H1 (cell line): ENCODE data around the gene PLXNA4. TPM values are rescaled to one million over a fixed set of nuclear protein-coding genes. Genes with fewer than 3 reads are reported as not detected.

Experiments
- CTCF ChIA-PET: fragments of 300-600 bp; sonication (Branson Sonifier 250); formaldehyde crosslinking; loops from one replicate; lab custom pipeline; 2021; ENCODE audit not compliant: partially characterized antibody; lab: Charles Lee
- POLR2A ChIA-PET: fragments of 300-600 bp; sonication (Branson Sonifier 250); formaldehyde crosslinking; loops from one replicate; lab custom pipeline; 2021; ENCODE audit warnings: inconsistent platforms; ENCODE audit not compliant: partially characterized antibody; lab: Charles Lee
- DNase-seq, 2 experiments: peaks; one replicate each; pipeline versions ENCODE4 v3.0.0 to v3.0.0-alpha.2; 2010 to 2022; ENCODE audit warnings: low spot score in 2 of 2, low read depth in 1 of 2, mixed read lengths in 1 of 2
- FAIRE-seq: peaks from 2 replicates; lab custom pipeline; 2011; peaks lifted over from hg19 to GRCh38; lab: Jason Lieb, UNC
- H2AFZ ChIP-seq: 2 replicates; pipeline ENCODE4 v1.8.1; 2012; ENCODE audit warnings: low read length, inconsistent platforms
- H2AK5ac ChIP-seq: 2 replicates; pipeline ENCODE4 v1.6.1; 2013; ENCODE audit warnings: low read depth, low read length
- H2BK120ac ChIP-seq: replicated peaks from 2 replicates; pipeline ENCODE3; 2013; ENCODE audit warnings: low read depth, low read length, inconsistent platforms
- H2BK12ac ChIP-seq: 2 replicates; pipeline ENCODE4 v1.6.1; 2013; ENCODE audit warnings: low read depth, low read length
- H2BK15ac ChIP-seq: 2 replicates; pipeline ENCODE4 v1.6.1; 2013; ENCODE audit warnings: low read length
- H2BK20ac ChIP-seq: 2 replicates; pipeline ENCODE4 v1.6.1; 2013; ENCODE audit warnings: low read length
- H2BK5ac ChIP-seq: 2 replicates; pipeline ENCODE4 v1.6.1; 2013; ENCODE audit warnings: low read depth, low read length
- H3K14ac ChIP-seq: 2 replicates; pipeline ENCODE4 v1.6.1; 2013; ENCODE audit warnings: inconsistent platforms; ENCODE audit not compliant: insufficient read length
- H3K18ac ChIP-seq: 2 replicates; pipeline ENCODE4 v1.6.1; 2013; ENCODE audit warnings: low read length; ENCODE audit errors: extremely low read depth
- H3K23ac ChIP-seq: 2 replicates; pipeline ENCODE4 v1.6.1; 2013; ENCODE audit warnings: inconsistent platforms; ENCODE audit not compliant: insufficient read length
- H3K23me2 ChIP-seq: 2 replicates; pipeline ENCODE4 v1.6.1; 2013; ENCODE audit warnings: low read depth, low read length
- H3K27ac ChIP-seq: 2 replicates; pipeline ENCODE4 v1.6.1; 2011; ENCODE audit warnings: low read depth, low read length, inconsistent platforms
- H3K27me3 ChIP-seq, 4 experiments: replicated peaks in 1 of 4; 1 replicate in 1 of 4; 2 replicates in 3 of 4; pipeline versions ENCODE4 v1.6.1 to v1.8.1; 2011 to 2013; ENCODE audit warnings: low read length in 3 of 4, mild to moderate bottlenecking in 3 of 4, inconsistent platforms in 2 of 4, mixed read lengths in 2 of 4, moderate library complexity in 1 of 4; ENCODE audit not compliant: control insufficient read depth in 3 of 4, insufficient read depth in 3 of 4; ENCODE audit errors: extremely low read depth in 1 of 4
- H3K36me3 ChIP-seq, 4 experiments: 2 replicates each; pipeline versions ENCODE4 v1.6.1 to v1.8.1; 2011 to 2013; ENCODE audit warnings: mild to moderate bottlenecking in 4 of 4, low read length in 3 of 4, moderate library complexity in 2 of 4, control low read depth in 1 of 4, inconsistent platforms in 1 of 4; ENCODE audit not compliant: insufficient read depth in 4 of 4, control insufficient read depth in 2 of 4
- H3K4ac ChIP-seq: replicated peaks from 2 replicates; pipeline ENCODE3; 2013; ENCODE audit warnings: low read length, low read depth, mixed read lengths, inconsistent platforms; ENCODE audit not compliant: insufficient read length
- H3K4me1 ChIP-seq, 4 experiments: replicated peaks in 1 of 4; 1 replicate in 1 of 4; 2 replicates in 3 of 4; pipeline versions ENCODE4 v1.6.1 to v1.8.1; 2011 to 2013; ENCODE audit warnings: low read length in 3 of 4, inconsistent platforms in 2 of 4, mixed read lengths in 1 of 4; ENCODE audit not compliant: insufficient read depth in 4 of 4, control insufficient read depth in 3 of 4
- H3K4me2 ChIP-seq, 2 experiments: 2 replicates each; pipeline versions ENCODE4 v1.6.1 to v1.8.1; 2011 to 2013; ENCODE audit warnings: low read depth in 2 of 2, low read length in 2 of 2, control low read depth in 1 of 2, inconsistent platforms in 1 of 2, mild to moderate bottlenecking in 1 of 2; ENCODE audit not compliant: insufficient read depth in 1 of 2
- H3K4me3 ChIP-seq, 4 experiments: fragments of 200-600, 300-600 bp in 1 of 4; sonication (generic), shearing (Covaris generic), sonication (Bioruptor Twin) in 1 of 4; 2 replicates each; pipeline versions ENCODE4 v1.5.1 to v1.8.1; 2011 to 2016; ENCODE audit warnings: low read length in 4 of 4, low read depth in 3 of 4, control low read depth in 2 of 4, inconsistent platforms in 2 of 4, mild to moderate bottlenecking in 2 of 4, mixed read lengths in 1 of 4, moderate library complexity in 1 of 4; ENCODE audit not compliant: insufficient read depth in 2 of 4; ENCODE audit errors: extremely low read depth in 1 of 4
- H3K56ac ChIP-seq: replicated peaks from 2 replicates; pipeline ENCODE3; 2013; ENCODE audit warnings: low read depth, mild to moderate bottlenecking, mixed read lengths, low read length, inconsistent platforms; ENCODE audit not compliant: insufficient read length
- H3K79me1 ChIP-seq: 2 replicates; pipeline ENCODE4 v1.6.1; 2013; ENCODE audit warnings: low read depth, low read length, control low read depth
- H3K79me2 ChIP-seq, 2 experiments: 2 replicates each; pipeline versions ENCODE4 v1.6.1 to v1.8.1; 2012 to 2013; ENCODE audit warnings: low read length in 2 of 2, mild to moderate bottlenecking in 2 of 2, inconsistent platforms in 1 of 2; ENCODE audit not compliant: insufficient read depth in 2 of 2, control insufficient read depth in 1 of 2
- H3K9ac ChIP-seq, 4 experiments: replicated peaks in 1 of 4; 1 replicate in 1 of 4; 2 replicates in 3 of 4; pipeline versions ENCODE4 v1.6.1 to v1.8.1; 2011 to 2013; ENCODE audit warnings: low read depth in 3 of 4, low read length in 3 of 4, control low read depth in 2 of 4, mild to moderate bottlenecking in 2 of 4, moderate library complexity in 2 of 4, inconsistent platforms in 1 of 4; ENCODE audit errors: extremely low read depth in 1 of 4
- H3K9me3 ChIP-seq, 2 experiments: 2 replicates each; pipeline versions ENCODE4 v1.6.1 to v1.8.1; 2012 to 2013; ENCODE audit warnings: mild to moderate bottlenecking in 2 of 2, moderate library complexity in 2 of 2, control low read depth in 1 of 2, inconsistent platforms in 1 of 2, low read depth in 1 of 2, low read length in 1 of 2, mixed read lengths in 1 of 2; ENCODE audit not compliant: insufficient read depth in 2 of 2
- H4K20me1 ChIP-seq, 2 experiments: replicated peaks in 1 of 2; 2 replicates each; pipeline versions ENCODE3 to v1.8.1; 2011 to 2013; ENCODE audit warnings: inconsistent platforms in 2 of 2, low read length in 2 of 2, mild to moderate bottlenecking in 1 of 2; ENCODE audit not compliant: insufficient read depth in 2 of 2, control insufficient read depth in 1 of 2
- H4K5ac ChIP-seq: 2 replicates; pipeline ENCODE4 v1.6.1; 2013; ENCODE audit warnings: low read length, low read depth, mixed read lengths, inconsistent platforms; ENCODE audit not compliant: insufficient read length
- H4K8ac ChIP-seq: 2 replicates; pipeline ENCODE4 v1.8.0; 2013; ENCODE audit warnings: mild to moderate bottlenecking, moderate library complexity, low read length, inconsistent platforms; ENCODE audit not compliant: insufficient read depth; ENCODE audit errors: extremely low read depth
- H4K91ac ChIP-seq: replicated peaks from 2 replicates; pipeline ENCODE3; 2013; ENCODE audit warnings: low read length, mixed read lengths, inconsistent platforms; ENCODE audit not compliant: insufficient read length
- KDM1A ChIP-seq: fragments of 200-600, 300-600 bp; sonication (generic); IDR thresholded peaks from 2 replicates; pipeline ENCODE4 v1.7.1; 2016; ENCODE audit warnings: mild to moderate bottlenecking, low read length, borderline replicate concordance
- SIX5 ChIP-seq: IDR thresholded peaks from 2 replicates; pipeline ENCODE4 v1.6.1; 2011; ENCODE audit warnings: mild to moderate bottlenecking, low read depth, low read length
- ZNF274 ChIP-seq: IDR thresholded peaks from 2 replicates; pipeline ENCODE4 v1.7.0; 2012; ENCODE audit warnings: low read length, borderline replicate concordance; ENCODE audit errors: extremely low read depth
- WGBS, 2 experiments: shearing (Covaris generic) in 1 of 2; methylation state at CpG; one replicate each; pipeline versions ENCODE4 v1.1.6 to v1.1.7; 2013 to 2015; ENCODE audit warnings: low lambda C conversion rate in 2 of 2, mixed read lengths in 2 of 2, inconsistent platforms in 1 of 2, low coverage in 1 of 2, missing lambda C conversion rate in 1 of 2; ENCODE audit not compliant: insufficient replicate concordance in 2 of 2, insufficient coverage in 1 of 2, insufficient read length in 1 of 2; ENCODE audit errors: extremely low coverage in 1 of 2, missing lambda C conversion rate in 1 of 2; 5-methylcytosine and 5-hydroxymethylcytosine counted together
- polyA plus RNA-seq, 7 experiments: library from polyadenylated mRNA; depleted of rRNA in 3 of 7; stranded (reverse) in 5 of 7; unstranded in 2 of 7; fragments of >200 nt in 5 of 7; fragments of 200-250 nt in 2 of 7; gene quantifications; 1 replicate in 5 of 7; 2 replicates in 1 of 7; 4 replicates in 1 of 7; pipeline versions ENCODE4 v1.2.1 to v1.2.3, GENCODE V29; 2011 to 2013; ENCODE audit warnings: missing spikeins in 2 of 7, mixed read lengths in 2 of 7
- total RNA-seq: library from RNA; stranded (reverse); fragmentation: NEBNext Ultra II Directional; extraction: Animal tissue kit (Norgen Biotek cat#: 25700); gene quantifications from 2 replicates; pipeline ENCODE4 v1.2.1, GENCODE V29; 2021
- TF ChIP-seq, protein P1 (sequence below): IDR thresholded peaks from 2 replicates; pipeline ENCODE4 v1.6.1; 2012; ENCODE audit warnings: low read length, inconsistent platforms

Gene PLXNA4
- total and polyA plus RNA-seq, 2 of the 8 experiments (the other 6 are each of a cell fraction or from before 2014, with no cell fraction given): 0.76 to 0.79 TPM

DNA sequence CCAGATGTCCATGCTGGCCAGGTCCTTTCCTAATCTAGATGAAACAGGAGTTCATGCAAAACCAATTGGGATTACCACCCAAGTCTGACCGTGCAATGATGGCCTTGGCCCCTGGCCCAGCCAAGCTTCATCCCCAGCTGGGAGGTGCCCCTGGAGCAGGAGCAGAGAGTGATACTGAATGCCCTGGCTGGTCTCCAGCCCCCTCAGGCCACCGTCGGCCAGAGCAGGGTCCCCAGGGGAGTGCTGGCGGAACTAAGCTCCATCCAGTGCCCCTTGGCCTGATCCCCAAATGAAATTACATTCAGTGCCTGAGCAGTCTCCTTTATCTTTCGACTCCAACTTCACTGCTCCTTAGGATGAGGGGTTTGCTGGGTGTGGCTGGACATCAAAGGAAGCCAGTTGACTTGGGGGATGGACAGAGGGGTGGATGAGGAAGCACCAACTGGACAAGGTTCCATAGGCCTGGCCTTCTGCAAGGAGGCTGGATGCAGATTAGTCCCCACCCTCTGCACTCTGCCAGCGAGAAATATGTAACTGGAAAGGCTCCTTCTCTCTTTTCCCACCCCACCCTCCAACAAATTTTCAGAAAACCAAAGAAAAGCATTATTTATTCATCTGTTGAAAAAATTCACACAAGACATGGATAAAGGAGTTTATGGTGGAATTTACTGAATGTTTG is 275.5 kb downstream of the PLXNA4 start:
- no peak overlapping the region for H3K18ac ChIP-seq

More for the DNA sequence above, 275.5 kb downstream of the PLXNA4 start:
- Histone ChIP-seq H4K5ac (no peak overlapping the region), H3K23ac (no peak overlapping the region), H2BK15ac (no peak overlapping the region), H2BK20ac (no peak overlapping the region), H3K23me2 (no peaks in the 10 kb centered on the region), H3K4me2 (no peak overlapping the region), H3K56ac (no peak overlapping the region), H4K8ac (no peak overlapping the region), H3K9ac (no peak overlapping the region), H3K79me1 (no peaks in the 10 kb centered on the region), H3K14ac (no peak overlapping the region), H3K79me2 (no peaks in the 10 kb centered on the region)
- 85% methylated on average over 6 of the region's 6 CpGs; no CpG with 5 or more reads in 1 of the 2 experiments for WGBS, 2 experiments
- no peak for DNase-seq
- TF ChIP-seq, protein P1, sequence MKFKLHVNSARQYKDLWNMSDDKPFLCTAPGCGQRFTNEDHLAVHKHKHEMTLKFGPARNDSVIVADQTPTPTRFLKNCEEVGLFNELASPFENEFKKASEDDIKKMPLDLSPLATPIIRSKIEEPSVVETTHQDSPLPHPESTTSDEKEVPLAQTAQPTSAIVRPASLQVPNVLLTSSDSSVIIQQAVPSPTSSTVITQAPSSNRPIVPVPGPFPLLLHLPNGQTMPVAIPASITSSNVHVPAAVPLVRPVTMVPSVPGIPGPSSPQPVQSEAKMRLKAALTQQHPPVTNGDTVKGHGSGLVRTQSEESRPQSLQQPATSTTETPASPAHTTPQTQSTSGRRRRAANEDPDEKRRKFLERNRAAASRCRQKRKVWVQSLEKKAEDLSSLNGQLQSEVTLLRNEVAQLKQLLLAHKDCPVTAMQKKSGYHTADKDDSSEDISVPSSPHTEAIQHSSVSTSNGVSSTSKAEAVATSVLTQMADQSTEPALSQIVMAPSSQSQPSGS: no peak
- TF ChIP-seq ZNF274 (no peak), SIX5 (no peak), KDM1A (no peak)
- TF ChIP-seq, all 59 proteins: peak for 0
- no peaks in the 10 kb centered on the region for H3K36me3 ChIP-seq
- no peak overlapping the region for H3K27ac ChIP-seq
- no peak overlapping the region for H2AFZ ChIP-seq
- no peaks in the 10 kb centered on the region for H3K4me1 ChIP-seq
- POLR2A ChIA-PET: no interaction called here
- no peaks in the 10 kb centered on the region for H3K9me3 ChIP-seq
- H2AK5ac ChIP-seq: no peak overlapping the region
- no peak for FAIRE-seq
- no peaks in the 10 kb centered on the region for H4K20me1 ChIP-seq
- H2BK5ac ChIP-seq: no peak overlapping the region
- CTCF ChIA-PET: interaction anchor here (0.6 to 1.6 kb wide), 2 partner anchors 18 to 663 kb away, joined by 3 to 4 read pairs; no protein-coding TSS in a partner anchor
- H4K91ac ChIP-seq: no peak overlapping the region
- H3K4me3 ChIP-seq: no peak overlapping the region
- H2BK12ac ChIP-seq: no peak overlapping the region
- H2BK120ac ChIP-seq: no peak overlapping the region
- no peak overlapping the region for H3K4ac ChIP-seq
- H3K27me3 ChIP-seq: no peaks in the 10 kb centered on the region
